Panc1 (cell line): Measurements from ENCODE around the gene KIF12.

Source experiments
- CTCF ChIP-seq: fragments of 450-650 bp; IDR thresholded peaks from 2 replicates; pipeline ENCODE4 v1.5.1; 2017; ENCODE audit warnings: mild to moderate bottlenecking
- POLR2AphosphoS5 ChIP-seq: IDR thresholded peaks from 2 replicates; pipeline ENCODE4 v1.6.1; 2012; ENCODE audit warnings: mild to moderate bottlenecking, low read depth, low read length, moderate library complexity
- REST ChIP-seq, 2 experiments: IDR thresholded peaks; 2 replicates each; pipeline ENCODE4 v1.6.1; 2011 to 2012; ENCODE audit warnings: low read depth in 2 of 2, control low read depth in 1 of 2, low read length in 1 of 2, mild to moderate bottlenecking in 1 of 2, moderate library complexity in 1 of 2; ENCODE audit not compliant: insufficient read depth in 1 of 2
- SIN3A ChIP-seq: IDR thresholded peaks from 2 replicates; pipeline ENCODE4 v1.6.1; 2012; ENCODE audit warnings: low read depth, mild to moderate bottlenecking, low read length, moderate library complexity, borderline replicate concordance; ENCODE audit not compliant: insufficient read depth

GRCh38 chr9:114094971-114095370, 4.1 kb downstream of the KIF12 start:
- TF ChIP-seq CTCF (no peak), SIN3A (no peak), REST (IDR thresholded peaks at IDR 0.05; ENCODE audit: insufficient read depth in 1 of 2, low read depth in 2 of 2, low read length in 1 of 2) (no peak), POLR2AphosphoS5 (no peak)
